GM21381 (cell line): ENCODE results near the gene ZNF564.
"Not testable (repeated sequence)": the region's sequence is repeated elsewhere in the genome, so short reads cannot be mapped to it uniquely, and the experiment has no call there.

Source experiments
- ATAC-seq: cut with Tn5 transposase; IDR thresholded peaks from one replicate; pipeline ENCODE4 v1.9.1; 2021; ENCODE audit warnings: mild to moderate bottlenecking, moderate library complexity; ENCODE audit not compliant: unreplicated experiment

Gene ZNF564

GRCh38 chr19:12497032-12497431 is 54.2 kb downstream of the ZNF564 start:
- no peak for ATAC-seq

DNA sequence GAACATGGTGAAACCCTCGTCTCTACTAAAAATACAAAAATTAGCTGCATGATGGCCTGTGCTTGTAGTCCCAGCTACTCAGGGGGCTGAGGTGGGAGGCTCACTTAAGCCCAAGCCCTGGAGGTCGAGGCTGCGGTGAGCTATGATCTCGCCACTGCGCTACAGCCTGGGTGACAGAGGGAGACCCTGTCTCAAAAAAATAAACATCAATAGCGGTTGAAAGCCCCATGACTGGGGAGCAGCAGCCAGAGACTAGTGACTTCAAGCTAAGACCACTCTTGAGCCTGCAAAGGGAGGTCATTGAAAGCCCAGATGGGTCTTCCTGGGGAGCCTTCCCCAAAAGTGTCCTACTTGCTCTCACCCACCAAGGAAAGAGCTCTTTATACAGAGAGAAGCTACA is 54.8 kb downstream of the ZNF564 start:
- ATAC-seq: no peak

GRCh38 chr19:12495002-12495802 is 56.1 kb downstream of the ZNF564 start:
- ATAC-seq: peak; percentile 77

DNA sequence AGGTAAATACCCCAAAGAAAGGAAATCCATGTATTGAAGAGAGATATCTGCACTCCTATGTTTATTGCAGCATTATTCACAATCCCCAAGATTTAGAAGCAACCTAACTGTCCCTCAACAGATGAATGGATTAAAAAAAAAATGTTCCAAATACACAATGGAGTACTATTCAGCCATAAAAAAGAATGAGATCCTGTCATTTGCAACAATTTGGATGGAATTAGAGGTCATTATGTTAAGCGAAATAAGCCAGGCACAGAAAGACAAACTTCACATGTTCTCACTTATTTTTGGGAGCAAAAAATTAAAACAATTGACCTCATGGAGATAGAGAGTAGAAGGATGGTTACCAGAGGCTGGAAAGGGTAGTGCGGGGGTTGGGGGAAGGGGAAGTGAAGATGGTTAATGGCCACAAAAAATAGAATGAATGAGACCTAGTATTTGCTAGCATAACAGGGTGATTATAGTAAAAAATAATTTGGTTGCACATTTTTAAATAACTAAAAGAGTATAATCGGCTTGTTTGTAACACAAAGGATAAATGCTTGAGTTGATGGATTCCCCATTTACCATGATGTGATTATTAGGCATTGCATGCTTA is 56.9 kb downstream of the ZNF564 start:
- ATAC-seq: no peak

GRCh38 chr19:12486265-12486783 is 65.0 kb downstream of the ZNF564 start:
- not testable (repeated sequence) for ATAC-seq

- ATAC-seq: no peak
Observed at GRCh38 chr19:12485571-12485970, 65.7 kb downstream of the ZNF564 start.

GRCh38 chr19:12485052-12485416 is 66.2 kb downstream of the ZNF564 start:
- peak; percentile 13 for ATAC-seq

- peak; percentile 93 for ATAC-seq
Observed at GRCh38 chr19:12484371-12485051, 66.8 kb downstream of the ZNF564 start, which contains the start of gene ZNF709. Gene ZNF709 (minus strand): TSS chr19:12484816. CDS start chr19:12484657, 159 bp downstream.

- ATAC-seq: no peak
Observed at GRCh38 chr19:12484011-12484370, 67.3 kb downstream of the ZNF564 start.

DNA sequence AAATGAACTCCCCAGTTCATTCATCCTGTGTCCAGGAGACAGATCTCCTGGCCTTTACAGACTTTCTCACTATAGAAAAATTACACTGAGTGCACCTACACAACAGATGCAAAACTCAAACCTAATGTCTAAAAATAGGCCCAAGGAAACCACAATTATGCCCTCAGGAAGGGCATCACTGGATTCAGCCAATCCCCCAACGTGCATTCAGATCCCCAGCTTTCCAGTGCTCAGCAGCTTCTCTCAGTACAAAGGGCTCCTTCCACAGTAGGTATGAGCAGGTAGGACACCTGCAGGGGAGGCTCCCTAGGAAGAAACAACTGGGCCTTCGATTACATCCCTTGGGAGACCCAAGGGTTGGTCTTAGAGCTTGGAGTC is 68.8 kb downstream of the ZNF564 start:
- ATAC-seq: no peak

GRCh38 chr19:12481781-12482508 is 69.3 kb downstream of the ZNF564 start:
- no peak for ATAC-seq

- no peak for ATAC-seq
Observed at GRCh38 chr19:12478234-12478941, 72.9 kb downstream of the ZNF564 start.
